LNCAP (cell line): ENCODE results near the gene GATA5.

Experiments
- TF ChIP-seq, protein P1 (sequence below): fragments of 450-650 bp; IDR thresholded peaks from 2 replicates; pipeline ENCODE4 v1.5.1; 2017; ENCODE audit warnings: mild to moderate bottlenecking

Gene GATA5

GRCh38 chr20:62446888-62447869 is 28.6 kb downstream of the GATA5 start:
- TF ChIP-seq, protein P1, sequence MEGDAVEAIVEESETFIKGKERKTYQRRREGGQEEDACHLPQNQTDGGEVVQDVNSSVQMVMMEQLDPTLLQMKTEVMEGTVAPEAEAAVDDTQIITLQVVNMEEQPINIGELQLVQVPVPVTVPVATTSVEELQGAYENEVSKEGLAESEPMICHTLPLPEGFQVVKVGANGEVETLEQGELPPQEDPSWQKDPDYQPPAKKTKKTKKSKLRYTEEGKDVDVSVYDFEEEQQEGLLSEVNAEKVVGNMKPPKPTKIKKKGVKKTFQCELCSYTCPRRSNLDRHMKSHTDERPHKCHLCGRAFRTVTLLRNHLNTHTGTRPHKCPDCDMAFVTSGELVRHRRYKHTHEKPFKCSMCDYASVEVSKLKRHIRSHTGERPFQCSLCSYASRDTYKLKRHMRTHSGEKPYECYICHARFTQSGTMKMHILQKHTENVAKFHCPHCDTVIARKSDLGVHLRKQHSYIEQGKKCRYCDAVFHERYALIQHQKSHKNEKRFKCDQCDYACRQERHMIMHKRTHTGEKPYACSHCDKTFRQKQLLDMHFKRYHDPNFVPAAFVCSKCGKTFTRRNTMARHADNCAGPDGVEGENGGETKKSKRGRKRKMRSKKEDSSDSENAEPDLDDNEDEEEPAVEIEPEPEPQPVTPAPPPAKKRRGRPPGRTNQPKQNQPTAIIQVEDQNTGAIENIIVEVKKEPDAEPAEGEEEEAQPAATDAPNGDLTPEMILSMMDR = no peak

- TF ChIP-seq, protein P1 = no peak
Measured at GRCh38 chr20:62446481-62446880, 29.3 kb downstream of the GATA5 start.

DNA sequence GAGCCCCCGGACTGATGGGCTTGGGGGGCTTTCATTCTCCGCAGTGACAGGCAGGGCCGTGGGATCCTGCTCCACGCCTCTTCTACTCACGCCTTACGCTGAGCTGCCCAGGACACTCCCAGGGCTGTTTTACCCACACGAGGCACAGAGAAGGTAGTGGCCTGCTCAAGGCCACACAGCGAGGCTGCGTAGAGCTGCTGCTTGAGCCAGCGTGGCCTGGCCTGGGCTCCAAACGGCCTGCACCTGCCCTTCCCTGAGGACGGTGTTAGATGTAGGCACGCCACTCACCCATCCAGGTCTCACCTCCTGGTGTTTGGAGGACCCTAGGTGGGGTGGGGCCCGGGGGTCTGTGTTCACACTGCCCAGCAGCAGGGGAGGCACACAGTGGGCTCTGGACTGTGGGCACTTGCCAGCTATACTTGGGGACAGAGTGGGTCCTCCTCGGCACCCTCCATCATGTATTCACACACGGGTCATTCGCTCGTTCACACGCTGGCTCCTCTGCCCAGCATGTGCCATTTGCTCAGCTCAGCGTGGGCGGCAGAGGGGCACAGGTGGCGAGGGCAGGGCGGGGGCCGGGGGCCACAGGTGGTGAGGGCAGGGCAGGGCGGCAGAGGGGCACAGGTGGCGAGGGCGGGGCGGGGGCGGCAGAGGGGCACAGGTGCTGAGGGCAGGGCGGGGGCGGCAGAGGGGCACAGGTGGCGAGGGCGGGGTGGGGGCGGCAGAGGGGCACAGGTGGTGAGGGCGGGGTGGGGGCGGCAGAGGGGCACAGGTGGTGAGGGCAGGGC is 30.0 kb downstream of the GATA5 start:
- TF ChIP-seq, protein P1 = no peak

DNA sequence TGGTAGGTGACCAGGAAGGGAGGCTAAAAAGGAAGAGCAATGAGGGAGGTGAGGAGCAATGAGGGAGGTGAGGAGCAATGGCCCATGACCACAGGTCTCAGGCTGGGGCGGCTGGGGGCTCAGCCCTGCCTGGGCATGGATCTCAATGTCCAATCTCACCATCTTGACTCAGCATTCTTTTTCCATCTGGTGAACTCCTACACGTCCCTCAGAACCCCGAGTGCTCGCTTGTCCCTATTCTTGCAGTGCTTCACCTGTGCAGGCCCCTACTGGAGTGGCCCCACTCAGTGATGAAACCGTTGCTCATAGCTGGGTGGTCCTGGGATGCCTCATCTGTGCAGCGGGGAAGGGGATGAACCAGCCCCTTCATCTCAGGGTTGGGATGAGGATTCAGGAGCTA is 31.5 kb downstream of the GATA5 start:
- TF ChIP-seq, protein P1 = no peak

DNA sequence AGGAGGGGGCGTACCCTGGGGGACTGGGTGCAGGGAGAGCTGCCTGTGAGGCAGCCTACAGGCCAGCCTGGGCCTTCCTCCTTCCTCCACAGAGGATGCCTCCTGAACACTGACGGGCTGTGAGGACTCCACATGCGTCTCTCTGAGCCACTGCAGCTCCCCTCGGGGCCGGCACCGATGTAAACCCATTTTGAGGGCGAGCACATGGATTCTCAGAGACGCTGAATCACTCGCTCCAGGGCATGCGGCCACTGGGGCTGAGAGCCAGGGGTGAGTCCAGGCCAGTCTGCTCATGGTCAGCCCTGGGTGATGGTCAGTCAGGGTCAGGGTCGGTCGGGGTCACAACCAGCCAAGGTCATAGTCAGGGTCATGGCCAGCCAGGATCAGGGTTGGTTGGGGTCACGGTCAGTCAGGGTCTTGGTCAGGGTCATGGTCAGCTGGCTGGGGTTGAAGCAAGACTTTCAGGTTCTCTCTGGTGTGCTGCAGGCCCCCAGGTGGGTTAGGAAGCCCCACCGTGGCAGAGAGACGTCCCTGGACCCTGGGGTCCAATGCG is 33.7 kb downstream of the GATA5 start:
- TF ChIP-seq, protein P1 = no peak

GRCh38 chr20:62439218-62439617 is 36.6 kb downstream of the GATA5 start:
- TF ChIP-seq, protein P1 = no peak

DNA sequence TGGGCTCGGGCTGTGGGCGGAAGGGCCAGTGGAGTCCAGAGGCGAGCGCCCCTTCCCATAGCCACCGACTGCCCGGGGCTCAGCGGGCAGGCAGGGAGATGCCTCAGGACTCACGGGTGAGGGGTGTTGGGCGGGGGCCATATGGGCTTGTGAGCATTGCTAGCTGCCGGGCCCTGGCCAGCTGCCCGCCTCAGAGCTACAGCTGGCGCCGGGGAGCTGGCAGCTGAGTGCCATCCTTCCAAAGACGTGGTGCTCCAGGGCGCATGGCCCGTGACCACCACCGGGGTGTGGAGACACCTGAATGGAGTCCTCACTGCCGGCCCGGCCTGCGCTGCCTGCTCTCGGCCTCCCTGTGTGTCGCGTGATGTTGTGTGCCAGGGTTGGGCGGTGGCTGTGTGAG is 37.9 kb downstream of the GATA5 start:
- TF ChIP-seq, protein P1 = no peak
